ENCODE results near the gene SMIM45.

SMIM45 gene

DNA sequence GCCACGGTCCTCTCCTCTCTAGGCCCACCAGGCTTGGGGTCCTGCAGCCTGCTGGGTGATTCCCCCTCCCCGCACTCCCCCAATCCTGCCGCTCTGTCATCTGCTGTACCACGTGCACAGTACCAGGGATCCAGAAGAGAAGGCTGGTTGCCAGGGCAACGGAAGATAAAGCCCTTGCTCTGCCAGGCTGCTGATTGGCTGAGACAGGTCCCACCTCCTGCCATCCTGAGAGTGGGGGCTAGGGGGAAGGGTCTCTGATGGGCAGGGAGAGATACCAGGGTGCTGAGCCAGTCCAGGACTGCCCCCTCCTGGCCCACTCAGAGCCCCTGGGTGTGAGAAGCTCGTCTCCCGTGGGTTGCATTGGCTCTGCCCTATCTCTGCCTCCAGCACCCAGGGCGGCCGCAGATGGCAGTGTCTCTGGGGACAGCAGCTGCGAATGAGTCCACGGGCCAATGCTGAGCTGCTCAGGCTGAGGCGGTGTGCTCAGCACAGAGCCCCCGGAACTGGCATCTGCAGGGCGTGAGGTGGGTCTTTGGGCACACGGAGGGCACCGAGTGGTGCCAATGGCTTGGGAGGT, at the start of gene SMIM45:
SMIM45 (plus strand) TSS at position 253 of the 577 bp plus-strand sequence.
- DNase-seq (ENCODE audit: low spot score) = peak; percentile 85

DNA sequence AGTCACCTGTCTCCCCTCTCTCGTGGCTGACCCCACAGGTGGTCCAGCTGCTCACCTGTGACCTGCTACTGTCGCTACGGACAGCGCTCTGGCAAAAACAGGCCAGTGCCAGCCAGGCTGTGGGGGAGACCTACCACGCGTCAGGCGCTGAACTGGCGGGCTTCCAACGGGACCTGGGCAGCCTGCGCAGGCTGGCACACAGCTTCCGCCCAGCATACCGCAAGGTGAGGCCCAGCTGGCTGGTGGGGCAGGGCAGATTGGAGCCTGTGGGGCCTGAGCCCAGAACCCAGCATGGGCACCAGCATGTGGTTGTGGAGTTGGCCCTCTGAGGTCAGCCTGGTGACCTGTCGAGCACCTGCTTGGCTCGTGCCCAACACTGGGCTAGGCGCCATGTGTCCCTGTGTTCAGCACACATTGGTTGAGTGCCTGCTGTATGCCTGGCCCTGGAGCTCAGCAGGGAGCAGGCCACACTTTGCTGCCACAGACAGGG, 49.0 kb upstream of the SMIM45 start:
- DNase-seq (ENCODE audit: low spot score) = no peak

DNA sequence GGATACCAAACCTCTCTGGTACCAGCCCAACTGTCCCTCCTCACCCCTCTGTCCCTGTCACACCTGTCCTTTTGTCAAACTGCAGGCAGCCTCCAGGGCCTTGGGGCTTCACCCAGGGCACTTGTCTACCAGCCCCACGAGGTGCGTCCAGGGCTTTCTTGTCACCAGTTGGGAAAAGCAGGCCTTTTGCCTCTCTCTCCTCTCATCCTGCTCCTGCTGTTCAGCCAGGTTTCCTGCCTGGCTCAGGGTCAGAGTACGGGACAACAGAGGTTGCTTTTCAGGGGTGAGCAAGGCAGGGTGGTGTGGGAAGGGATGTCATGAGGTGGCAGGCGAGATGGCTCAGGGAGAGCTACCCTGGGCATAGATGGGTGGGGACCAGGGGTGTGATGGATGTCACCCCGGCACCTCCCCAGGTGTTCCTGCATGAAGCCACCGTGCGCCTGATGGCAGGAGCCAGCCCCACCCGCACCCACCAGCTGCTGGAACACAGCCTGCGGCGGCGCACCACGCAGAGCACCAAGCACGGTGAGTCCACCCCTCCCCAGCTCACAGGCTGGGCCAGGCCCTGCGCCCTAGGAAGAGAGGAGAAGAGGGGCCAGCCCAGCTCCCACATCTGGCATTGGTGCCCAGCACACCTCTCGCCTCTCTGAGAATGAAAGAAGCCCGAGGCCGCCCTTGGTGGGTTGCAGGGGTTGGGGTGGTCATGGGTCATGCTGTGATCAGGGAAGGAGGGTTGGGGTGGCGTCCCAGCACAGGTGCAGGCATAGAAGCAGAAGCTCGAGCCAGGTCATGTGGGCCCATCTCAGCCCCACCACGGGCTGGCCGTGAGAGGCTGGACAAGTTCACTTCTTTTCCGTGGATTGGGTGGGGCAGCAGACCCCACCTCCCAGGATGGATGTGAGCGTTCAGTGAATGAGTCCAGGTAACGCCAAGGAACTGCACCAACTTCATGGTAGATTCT, 47.2 kb upstream of the SMIM45 start:
- DNase-seq (ENCODE audit: low spot score) = no peak

DNA sequence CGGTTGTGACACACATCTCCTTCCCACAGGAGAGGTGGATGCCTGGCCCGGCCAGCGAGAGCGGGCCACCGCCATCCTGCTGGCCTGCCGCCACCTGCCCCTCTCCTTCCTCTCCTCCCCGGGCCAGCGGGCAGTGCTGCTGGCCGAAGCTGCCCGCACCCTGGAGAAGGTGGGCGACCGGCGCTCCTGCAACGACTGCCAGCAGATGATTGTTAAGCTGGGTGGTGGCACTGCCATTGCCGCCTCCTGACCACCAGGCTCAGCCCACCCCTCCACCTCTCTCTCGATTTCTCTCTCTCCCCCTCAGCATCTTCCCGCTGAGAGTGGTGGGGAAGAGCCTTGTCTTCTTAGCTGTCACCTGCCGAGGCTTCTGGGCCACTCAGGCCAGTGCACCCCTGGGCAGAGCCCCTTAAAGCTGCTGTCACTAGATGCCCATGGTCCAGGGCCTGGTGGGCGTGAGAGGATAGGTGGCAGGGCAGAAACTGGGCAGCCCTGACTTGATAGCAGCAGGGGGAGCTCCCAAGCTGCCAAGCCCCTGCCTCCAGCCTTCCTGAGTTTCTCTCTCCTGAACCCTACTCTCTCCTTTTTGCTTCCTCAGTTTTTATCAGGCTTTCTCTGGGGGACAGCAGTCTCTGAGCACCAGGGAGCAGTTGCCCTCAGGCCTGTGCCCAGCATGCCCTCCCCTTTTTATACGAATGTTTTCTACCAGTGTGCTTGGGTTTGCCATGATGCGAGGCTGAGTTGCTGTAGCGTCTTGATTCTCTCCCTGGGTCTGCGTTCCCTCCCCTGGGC, 46.3 kb upstream of the SMIM45 start:
- no peak for DNase-seq (ENCODE audit: low spot score)

DNA sequence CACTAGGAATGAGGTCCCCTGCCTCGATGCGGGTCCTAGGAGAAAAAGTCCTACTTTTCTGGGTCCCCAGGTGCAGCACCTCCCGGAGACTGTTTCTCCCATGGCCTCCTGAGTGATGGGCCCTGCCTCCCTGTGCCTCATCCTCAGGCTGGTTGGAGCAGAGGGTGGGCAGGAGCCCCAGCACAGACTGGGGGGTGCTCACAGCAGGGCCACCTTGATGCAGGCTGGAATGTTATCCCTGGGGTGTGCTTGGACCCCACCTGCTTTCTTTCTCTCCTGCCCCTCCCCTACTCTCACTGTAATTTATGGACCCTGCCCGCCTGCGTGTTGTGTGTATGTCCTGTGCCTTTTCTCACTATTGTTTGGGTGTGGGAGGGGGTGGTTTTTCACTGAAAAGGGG, 45.1 kb upstream of the SMIM45 start:
- DNase-seq (ENCODE audit: low spot score) = no peak

DNA sequence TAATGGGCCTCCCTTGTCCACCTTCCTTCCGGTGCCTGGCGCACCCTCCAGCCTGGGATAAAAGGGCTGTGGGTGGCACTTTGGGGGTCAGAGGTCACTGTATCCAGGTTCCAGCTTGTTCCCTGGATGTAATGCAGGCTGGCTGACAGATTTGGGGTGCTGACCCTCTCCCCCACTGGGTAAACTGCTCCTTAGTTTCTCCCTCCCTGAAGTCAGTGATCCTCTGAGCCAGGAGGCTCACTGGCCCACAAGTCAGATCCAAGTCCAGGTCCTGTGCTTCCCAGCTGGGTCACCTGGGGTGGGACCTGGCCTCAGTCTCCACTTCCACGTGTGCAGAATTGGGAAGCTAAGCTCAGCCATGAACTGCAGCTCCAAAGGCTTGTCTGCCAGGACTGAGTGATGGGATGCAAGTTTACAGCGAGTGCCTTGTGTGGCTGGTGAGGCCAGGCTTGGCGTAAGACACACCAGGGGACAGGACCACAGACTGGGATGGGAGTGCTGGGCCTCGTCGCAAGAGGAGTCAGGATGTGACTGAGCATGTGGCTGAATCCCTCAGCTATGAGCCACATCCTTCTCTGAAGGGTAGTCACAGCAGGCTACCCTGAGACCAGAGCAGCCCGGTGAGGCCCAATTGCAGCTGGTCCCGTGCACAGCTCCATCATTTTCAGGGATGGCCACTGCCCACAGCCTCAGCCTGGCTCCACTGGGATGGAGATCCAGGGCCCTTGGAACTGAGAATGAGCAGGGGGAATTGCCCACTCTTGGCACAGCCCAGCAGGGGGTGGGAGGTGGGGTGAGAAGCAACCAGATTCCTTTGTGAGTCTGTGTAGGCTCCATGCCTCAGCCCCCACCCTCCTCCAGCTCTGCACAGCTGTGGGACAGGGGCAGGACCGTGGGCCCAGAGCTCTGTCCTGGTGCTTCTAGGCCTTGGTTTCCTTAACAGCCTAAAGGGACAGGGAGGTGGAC, 44.2 kb upstream of the SMIM45 start:
- no peak for DNase-seq (ENCODE audit: low spot score)

DNA sequence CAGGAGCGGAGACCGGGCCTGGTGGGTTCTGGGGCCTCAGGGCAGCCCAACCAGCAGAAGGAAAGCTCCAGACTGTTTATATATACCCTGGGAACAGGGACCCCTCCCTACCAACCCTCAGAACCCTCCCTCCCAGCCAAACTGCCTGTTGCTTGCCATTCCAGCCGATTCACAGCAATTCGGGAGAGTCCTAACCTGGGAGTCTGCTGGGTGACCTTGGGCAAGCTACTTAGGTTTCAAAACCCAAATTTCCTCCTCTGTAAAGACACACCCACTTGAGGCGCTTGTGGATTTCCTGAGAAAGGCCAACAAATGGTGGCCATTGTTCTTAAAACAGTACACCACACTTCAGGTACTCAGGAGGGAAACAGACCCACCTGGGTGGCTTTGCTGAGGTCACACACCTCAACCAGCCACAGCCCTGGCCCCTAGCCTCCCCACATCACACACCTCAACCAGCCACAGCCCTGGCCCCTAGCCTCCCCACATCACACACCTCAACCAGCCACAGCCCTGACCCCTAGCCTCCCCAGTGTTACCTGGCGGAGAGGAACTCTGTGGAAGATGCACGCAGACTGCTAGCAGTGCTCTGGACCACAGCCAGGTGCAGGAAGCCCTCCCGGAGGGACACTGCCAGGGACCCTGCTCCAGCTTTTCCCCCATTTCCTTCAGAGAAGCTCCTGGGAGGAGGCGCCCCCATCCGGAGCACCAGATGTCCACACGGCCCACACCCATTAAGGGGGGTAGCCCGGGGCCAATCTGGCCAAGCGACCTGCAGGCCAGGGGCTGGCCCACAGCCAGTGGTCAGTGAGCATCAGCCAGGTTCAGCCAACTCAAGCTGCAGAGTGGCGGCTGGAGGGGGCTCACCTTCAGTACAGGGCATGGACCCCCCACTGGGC, 43.3 kb upstream of the SMIM45 start:
- DNase-seq (ENCODE audit: low spot score) = no peak

DNA sequence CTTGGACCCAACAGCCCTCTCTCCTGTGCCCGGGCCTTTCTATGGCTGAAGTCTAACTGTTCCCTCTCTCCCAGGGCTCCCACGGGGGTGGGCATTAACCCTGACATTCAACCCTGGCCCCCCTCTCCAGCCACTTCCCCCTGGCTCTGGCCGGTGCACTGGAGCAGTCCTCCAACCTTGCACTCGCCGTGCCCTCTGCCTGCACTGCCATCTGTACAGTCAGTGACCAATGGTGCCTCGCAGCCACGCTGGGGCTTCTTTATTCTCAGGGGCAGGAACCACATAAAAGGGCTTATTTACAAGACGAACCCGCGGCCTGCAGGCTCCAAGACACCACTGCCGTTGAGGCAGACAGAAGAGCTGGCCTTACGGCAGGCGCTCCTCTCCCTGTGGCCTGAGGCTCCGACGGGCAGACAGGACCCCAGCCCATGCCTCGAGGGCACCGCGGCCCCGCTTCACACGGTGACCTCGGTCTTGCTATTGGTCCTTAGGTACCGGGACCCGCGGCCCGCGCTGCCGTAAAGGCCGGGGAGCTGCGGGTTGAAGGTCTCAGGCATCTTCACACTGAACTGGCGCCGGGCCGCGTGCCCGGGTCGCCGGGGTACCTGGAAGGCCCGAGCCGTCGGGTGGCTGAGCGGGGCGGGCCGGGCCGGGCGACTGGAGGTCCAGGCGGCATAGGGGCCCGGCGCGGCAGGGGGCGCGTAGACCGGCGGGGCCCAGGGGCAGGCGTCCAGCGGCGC, 42.5 kb upstream of the SMIM45 start:
- peak; percentile 46 for DNase-seq (ENCODE audit: low spot score)

DNA sequence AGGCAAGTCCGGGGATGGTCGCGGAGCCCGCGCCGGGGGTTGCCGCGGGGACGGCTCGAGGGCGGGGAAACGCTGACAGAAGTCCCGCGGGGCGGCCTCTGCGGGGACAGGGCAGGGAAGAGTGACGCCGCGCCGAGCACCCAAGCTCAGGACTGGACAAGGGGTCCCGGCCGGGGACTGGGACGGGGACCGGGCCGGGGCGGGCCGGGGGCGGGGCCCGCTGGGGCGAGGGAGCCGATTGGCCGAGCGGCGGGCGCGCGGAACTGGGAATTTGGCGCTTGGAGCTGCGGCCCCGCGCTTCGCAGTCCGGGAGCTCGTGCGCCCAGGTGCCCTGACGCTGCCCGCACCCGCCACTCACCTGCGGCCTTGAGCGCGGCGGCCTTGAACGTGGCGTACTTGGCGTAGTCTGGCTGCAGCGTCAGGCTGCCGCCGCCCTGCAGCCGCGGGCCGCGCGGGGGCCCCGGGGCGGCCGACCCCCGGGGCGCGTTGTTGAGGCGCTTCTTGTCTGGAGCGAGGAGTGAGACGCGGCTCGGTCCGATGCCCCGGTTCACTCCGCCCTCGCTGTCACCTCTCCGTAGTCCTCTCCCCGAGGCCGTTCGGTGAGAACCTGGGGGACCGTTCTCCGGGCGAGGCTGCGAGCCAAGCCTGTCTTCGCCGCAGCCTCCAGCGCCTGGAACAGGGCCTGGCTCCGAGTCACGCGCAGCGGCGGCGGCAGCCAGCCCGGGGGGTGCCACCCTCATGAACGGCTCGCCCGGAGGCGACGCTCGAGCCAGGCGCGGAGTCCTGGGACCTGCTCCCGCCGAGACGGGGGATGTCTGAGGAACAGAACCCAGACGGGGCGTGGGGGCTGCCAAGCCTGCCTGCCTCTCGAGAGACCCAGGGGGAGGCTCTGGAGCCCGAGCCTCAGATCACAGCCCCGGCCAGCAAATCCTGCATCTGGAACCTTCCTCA, 41.6 kb upstream of the SMIM45 start:
- DNase-seq (ENCODE audit: low spot score) = peak; percentile 68

DNA sequence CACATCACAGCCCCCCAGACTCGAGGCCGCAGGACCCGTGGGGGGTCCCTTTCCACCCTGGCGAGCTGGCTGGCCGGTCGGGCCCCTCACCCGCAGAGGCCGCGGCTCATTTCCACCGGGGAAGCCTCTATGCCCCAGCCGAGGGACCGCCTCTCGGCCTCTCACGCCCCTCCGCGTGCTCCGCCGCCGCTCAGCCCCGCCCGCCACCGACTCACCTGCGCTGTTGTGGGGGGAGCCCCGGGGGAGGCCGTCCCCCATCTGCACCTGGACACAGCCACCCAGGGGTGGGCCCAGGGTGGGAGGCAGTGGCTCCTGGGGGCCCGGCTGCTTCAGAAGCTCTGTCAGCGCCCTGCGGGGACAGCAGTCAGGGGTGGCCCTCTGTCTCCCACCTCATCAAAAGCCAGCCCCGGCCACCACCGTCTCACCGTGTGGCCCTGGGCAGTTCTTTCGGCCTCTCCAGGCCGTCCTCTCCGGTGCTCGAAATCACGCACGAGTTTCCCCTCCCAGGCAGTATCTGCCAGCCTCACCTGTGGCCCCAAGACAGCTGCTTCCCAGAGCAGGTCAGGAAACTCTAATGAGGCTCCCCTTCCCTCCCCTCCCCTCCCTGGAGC, 40.8 kb upstream of the SMIM45 start:
- DNase-seq (ENCODE audit: low spot score) = no peak

DNA sequence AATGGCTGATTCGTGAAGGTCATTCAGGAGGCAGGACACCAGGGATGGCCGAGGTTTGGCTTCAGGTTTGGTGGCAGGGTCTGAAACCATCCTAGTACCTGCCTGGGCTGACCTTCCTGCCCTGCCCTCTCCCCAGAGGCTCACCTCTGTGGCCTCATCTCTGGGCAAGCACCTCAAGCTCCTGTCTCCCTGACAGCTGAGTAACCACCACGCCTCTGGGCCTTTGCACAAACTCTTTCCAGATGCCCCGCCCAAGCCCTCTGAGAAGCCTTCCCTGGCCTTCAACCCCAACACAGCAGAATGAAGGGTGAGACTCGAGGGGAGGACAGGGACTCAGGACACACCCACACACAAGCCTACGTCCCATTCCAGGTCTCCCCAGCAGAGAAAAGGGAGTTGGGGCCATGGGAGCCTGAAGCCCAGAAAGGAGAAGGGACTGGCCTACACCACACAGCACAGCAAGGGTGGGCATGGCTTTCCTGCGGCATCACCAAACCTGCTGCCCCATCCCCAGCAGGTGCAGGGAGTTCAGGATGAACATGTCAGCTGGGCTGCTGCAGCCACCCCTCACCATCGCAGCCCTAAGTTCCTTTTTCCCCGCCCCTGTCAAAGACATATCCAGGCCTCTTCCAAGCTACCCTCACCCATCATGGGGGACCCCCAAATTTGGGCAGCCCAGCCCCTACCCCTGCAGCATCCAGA, 39.5 kb upstream of the SMIM45 start:
- DNase-seq (ENCODE audit: low spot score) = no peak

DNA sequence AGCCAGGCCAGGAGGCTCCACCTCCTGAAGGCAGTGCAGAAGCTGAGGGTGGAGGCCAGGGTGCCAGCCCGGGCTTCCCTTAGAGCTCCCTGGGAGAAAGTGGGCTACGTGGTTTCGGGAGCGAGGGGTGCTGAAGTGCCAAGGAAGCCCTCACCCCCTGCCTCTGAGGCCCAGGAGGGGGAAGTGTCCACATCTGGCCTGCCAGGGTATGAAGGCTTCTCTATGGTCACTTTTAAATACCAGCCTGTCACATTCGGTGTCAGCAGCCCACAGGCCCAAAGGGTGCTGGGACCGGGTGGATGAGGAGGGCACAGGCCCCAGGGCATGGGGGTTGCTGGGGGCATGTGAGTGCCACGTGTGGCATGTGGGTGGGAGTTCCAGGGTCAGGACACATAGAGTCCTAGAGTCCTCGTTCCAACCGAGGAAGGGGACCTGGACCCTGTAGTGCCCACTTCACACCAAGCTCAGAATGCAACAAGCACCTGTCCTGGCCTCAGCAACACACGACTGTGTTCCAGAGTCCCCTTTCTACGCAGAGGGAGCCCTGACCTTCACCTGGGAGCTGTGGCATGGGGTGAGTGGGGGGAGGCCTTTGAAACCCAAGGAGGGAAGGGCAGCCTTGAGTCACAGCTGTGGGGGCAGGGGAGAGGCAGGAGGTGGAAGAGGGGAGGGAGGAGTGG, 38.8 kb upstream of the SMIM45 start:
- DNase-seq (ENCODE audit: low spot score) = no peak

DNA sequence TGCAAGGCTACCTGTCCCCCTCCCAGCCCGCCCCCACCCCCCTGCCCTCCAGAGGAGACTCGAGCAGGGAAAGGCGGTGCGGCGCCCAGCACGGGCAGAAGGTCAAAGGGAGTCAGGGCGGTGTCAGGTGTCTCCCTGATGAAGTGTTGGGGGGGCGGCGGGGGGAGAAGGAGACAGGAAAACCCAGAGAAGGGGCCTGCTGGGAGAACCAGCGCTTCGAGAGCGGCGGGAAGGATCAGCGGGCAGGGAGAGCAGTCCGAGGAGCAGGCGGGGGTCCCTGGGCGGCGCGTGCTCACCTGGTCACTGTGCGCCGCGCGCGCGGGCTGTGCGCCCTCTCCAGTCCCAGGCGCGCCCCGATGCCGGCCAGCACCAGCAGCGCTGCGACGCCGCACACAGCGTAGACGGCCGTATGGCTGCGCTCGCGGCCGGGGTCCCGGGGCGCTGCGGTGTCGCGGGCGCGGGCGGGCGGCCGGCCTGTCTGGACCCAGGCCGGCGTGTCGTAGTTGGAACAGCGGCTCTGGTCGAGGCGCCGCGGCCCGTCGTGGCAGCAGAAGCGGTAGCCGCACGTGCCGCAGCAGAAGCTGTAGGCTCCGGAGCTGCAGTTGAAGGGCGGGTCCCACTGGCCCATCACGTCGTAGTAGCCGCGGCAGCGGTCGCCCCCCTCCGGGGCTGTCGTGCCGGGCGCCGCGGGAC, 38.0 kb upstream of the SMIM45 start:
- no peak for DNase-seq (ENCODE audit: low spot score)

DNA sequence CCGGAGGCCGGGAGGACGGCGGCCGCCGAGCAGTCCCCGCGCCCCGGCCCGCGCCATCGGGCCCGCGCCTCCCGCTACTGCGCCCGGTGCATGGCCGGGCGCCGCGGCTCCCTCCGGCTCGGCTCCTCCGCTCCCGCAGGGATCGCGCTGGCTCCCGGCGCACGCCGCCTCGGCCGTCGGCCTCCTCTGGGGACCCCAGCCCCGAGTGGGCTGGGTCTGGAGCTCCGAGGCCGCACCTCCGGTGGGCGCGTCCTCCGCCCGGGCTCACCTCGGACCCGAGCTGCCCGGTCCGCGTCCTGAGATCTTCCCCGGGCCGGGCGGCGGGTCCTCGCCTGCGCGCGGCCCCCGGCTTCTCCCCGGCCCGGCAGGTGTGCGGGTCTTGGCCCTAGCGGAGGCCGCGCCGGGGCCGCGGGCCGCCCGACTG, 37.3 kb upstream of the SMIM45 start:
- DNase-seq (ENCODE audit: low spot score) = no peak

DNA sequence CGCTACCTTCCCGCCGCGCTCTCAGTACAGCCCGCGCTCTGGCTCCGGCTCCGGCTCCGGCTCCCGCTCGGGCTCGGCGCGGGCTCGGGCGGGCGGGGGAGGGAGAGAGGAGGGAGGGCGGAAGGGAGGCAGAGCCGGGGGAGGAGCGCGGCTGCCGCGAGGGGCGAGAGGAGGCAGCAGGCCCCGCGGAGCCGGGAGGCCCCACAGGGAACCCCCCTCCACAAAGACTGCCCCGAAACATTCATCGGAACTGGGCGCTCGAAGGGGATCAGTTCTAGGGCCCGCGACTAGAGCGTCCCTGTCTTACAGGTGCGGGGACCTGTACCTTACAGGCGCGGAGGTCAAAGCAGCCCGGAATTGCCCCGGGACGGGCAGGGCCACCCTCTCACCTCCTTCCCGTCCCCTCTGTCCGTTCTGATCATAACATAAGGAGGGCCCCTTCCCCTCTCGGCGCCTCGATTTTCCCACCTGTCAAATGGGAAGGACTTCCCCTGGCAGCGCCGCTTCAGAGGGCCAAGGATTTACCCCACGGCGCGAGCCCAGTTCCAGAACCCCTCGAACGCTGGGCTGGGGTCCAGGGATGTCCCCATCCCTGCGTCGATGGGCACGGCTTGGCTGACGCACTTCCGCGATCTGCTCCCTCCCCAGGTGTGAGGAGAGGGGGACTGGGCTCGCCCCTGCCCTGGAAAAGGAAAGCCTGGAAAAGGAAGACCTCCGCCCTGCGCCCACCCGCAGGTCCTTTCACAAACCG, 36.7 kb upstream of the SMIM45 start, which contains the start of gene SHISA8:
SHISA8 (minus strand) TSS at position 40 of the 751 bp plus-strand sequence. CDS start 407 bp downstream, outside the sequence.
- no peak for DNase-seq (ENCODE audit: low spot score)

All from pons (tissue), 1 donor.